Measurements from ENCODE around the gene RAB3D.
"Not testable (repeated sequence)": the region's sequence is repeated elsewhere in the genome, so short reads cannot be mapped to it uniquely, and the experiment has no call there.

Gene RAB3D

GRCh38 chr19:11337080-11337479 is 2.4 kb downstream of the RAB3D start:
- peak; percentile 72 for DNase-seq

DNA sequence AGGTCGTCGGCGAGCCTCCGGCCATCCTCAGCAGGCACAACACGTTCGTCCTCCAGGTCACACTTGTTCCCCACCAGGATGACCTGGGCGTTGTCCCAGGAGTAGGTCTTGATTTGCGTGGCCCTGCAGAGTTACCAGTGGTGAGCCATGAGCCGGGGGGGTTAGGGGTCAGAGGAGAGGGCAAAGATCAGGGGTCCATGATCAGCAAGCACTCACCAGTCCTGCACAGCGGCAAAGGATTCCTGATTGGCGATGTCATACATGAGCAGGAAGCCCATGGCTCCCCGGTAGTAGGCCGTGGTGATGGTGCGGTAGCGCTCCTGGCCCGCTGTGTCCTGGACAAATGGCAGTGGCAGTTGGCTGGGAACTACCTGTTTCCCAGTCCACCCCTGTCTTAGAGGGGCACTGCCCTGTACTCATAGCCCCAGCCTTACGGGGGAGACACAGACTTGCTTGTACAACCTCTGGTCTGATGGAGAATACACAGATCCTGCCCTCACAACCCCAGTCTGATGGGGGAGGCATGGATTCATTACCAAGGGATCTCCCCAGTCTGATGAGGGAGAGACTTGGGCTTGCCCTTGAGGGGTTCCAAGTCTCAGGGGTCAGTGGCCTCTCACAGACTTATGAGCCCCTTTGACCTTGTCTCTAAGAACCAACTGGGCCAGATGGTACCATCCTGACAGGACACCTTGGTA is 3.9 kb downstream of the RAB3D start:
- DNase-seq = no peak

GRCh38 chr19:11333838-11334237 is 5.6 kb downstream of the RAB3D start:
- DNase-seq = not testable (repeated sequence)

DNA sequence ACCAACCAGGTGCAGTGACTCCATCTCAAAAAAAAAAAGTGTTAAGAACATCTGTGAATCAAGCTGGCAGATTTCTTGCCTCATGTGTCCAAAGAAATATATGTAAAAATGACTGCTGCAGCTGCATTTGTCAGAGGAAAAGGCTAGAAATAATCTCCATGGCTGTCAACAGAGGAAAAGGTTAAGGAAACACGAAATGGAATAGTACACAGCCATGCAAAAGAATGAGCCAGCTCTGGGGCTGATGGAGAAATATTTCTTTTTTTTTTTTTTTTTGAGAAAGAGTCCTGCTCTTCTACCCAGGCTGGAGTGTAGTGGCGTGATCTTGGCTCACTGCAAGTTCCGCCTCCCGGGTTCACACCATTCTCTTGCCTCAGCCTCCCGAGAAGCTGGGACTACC is 6.6 kb downstream of the RAB3D start:
- no peak for DNase-seq

DNA sequence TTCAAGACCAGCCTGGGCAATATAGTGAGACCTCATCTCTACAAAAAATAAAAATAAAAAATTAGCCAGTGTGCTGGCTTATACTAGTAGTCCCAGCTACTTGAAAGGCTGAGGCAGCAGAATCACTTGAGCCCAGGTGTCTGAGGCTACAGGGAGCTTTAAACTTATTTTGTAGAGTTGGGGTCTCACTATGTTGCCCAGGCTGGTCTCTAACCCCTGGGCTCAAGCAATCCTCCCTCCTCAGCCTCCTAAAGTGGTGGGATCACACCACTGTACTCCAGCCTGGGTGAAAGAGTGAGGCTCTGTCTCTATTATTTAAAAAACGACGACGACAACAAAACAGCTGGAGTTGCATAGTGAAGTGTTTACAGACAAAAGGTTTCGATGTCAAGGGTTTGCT is 8.0 kb downstream of the RAB3D start:
- DNase-seq = no peak

DNA sequence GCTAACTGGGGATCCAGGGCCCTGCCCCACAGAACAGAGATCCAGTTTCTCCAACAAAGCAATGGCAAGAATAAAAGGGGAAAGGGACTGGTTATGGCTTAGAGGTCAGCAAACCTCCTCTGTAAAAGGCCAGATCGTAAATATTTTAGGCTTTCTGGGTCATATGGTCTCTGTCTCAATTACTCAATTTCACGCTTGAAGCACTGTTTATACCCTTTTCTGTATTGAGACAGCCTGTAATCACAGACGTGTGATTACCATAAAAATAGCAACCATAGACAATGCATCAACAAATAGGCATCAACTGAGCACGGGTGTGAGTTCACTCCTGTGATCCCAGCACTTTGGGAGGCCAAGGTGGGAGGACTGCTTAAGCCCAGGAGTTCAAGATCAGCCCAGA is 9.3 kb downstream of the RAB3D start:
- DNase-seq = no peak

- DNase-seq = no peak
Observed at GRCh38 chr19:11325544-11325943, 13.9 kb downstream of the RAB3D start.

- DNase-seq = no peak
Observed at GRCh38 chr19:11324748-11325389, 14.6 kb downstream of the RAB3D start.

DNA sequence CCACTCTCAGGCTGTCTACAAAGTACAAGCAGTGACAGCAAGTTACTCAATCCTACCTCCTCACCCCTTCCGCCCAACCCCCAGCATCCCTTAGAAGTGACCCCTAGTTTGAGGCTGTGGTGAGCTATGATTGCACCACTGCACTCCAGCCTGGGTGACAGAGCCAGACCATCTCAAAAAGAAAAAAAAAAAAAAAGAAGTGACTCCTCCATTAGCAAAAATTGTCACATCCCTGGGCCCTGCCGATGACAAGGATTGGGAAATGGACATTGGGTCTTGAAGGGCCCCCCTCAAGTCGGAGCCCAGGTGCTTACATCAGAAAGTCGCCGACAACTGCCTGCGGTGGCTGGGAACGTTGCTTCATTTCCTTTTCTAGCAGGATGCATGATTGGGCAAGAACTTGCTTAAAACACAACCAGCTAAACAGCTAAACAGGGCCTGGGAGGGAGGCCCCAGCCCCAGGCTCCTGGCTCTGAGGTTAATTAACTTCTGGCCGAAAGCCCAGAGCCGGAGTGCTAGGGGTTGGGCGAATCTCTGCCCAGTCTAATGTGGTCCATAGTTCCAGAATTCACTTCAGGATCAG is 15.3 kb downstream of the RAB3D start:
- DNase-seq = peak; percentile 90

GRCh38 chr19:11323601-11324078 is 15.8 kb downstream of the RAB3D start:
- DNase-seq = no peak

- DNase-seq = no peak
Observed at GRCh38 chr19:11322269-11323024, 17.0 kb downstream of the RAB3D start.

- DNase-seq = peak; percentile 41
Observed at GRCh38 chr19:11321191-11322126, 18.0 kb downstream of the RAB3D start.

DNA sequence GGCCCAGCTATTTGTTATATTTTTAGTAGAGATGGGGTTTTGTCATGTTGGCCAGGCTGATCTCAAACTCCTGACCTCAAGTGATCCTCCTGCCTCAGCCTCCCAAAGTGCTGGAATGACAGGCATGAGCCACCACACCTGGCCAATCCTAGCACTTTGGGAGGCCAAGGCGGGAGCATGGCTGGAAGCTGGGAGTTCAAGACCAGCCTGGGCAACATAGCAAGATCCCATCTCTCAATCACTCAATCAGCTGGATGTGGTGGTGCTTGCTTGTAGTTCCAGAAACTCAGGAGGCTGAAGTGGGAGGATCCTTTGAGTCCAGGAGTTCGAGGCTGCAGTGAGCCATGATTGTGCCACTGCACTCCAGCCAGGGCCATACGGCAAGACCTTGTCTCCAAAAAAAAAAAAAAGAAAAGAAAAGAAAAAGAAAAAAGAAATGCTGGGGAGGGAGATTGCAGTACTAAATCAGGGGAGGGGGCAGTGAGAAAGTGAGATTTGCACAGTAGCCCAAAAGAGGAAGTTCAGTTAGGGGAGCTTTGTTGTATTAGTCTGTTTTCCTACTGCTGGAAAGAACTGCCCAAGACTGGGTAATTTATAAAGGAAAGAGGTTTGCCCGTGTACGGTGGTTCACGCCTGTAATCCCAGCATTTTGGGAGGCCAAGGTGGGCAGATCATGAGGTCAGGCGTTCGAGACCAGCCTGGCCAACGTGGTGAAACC is 19.0 kb downstream of the RAB3D start:
- DNase-seq = peak; percentile 43

- no peak for DNase-seq
Observed at GRCh38 chr19:11306337-11306736, 33.1 kb downstream of the RAB3D start.

GRCh38 chr19:11304936-11305335 is 34.5 kb downstream of the RAB3D start:
- DNase-seq = no peak

DNA sequence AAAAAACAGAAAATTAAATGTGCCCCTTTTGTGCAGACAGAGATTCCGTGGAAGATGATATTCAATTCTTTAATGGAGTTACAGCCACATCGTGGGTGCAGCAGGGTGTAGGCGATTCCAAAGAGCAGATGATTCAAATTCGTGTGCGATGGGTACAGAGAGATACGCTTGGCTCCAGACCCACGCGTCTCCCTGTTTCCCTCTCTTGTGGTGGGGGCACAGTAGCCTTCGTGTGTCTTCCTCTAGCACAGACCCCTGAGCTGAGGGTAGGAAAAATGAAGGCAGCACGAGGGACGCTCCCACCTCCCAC is 38.7 kb downstream of the RAB3D start:
- DNase-seq = no peak

DNA sequence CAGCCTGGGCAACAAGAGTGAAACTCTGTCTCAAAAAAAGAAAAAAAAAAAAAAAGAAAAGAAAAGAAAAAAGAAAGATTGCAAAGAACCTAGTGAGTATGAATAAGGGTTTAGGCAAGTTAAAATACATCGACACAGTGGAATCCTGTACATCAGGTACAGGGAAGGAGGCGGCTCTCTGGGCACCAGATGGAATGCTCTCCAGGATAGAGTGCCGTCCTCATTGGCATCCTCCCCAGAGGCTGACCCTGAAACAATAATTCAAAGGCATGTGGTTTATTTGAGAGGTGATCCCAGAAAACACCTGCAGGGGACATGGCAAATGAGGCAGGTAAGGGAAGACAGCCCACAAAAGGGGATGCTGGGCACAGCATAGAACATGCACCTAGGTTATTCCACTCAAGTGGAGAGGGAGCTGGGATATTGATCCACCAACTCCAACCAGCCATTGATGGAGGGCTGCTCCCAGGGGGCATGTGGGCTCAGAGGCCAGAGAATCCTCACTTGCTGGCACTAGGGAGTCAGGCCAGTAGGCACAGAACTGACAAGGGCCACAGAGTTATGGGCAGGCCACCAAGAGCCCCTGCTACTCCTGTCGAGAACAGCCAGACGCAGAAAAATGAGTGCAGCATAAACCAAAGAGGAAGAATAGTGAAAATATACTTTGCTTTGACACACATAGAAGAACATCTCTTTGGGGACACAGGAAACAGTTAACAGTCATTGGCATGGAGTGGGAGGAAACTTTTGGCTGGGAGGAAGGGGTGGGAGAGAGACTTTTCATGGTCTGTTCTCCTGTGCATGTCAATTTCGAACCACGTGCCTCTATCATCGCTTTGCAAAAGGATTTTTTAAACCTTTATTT is 39.3 kb downstream of the RAB3D start:
- DNase-seq = no peak

GRCh38 chr19:11296264-11296663 is 43.2 kb downstream of the RAB3D start:
- peak; percentile 50 for DNase-seq

DNA sequence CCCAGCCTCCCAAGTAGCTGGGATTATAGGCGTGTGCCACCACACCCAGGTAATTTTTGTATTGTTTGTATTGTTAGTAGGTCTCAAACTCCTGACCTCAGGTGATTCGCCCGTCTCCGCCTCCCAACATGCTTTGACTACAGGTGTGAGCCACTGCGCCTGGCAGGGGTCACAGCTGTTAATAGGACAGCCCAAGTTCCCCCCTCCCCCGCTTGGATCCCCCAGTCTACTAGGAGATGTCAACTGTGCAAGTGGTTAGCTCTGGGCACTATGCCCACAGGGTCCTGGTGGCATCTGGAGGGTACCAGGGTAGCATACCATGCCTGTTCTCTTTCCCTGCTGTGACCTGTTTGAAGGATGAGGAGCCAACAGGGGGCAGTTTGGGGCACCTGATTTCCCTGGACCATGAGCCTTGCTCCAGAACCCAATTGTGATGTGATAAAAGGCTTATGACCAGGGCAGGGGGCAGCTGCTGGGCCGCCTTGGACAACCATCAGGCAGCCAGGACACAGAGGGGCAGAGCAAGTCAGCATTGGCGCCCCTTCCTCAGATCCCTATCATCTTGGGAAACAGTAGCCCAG is 43.7 kb downstream of the RAB3D start, which contains the start of gene TSPAN16:
TSS of gene TSPAN16 (plus strand) at position 496 of the 581 bp plus-strand sequence. CDS start 138 bp downstream, outside the sequence.
- DNase-seq = no peak

DNA sequence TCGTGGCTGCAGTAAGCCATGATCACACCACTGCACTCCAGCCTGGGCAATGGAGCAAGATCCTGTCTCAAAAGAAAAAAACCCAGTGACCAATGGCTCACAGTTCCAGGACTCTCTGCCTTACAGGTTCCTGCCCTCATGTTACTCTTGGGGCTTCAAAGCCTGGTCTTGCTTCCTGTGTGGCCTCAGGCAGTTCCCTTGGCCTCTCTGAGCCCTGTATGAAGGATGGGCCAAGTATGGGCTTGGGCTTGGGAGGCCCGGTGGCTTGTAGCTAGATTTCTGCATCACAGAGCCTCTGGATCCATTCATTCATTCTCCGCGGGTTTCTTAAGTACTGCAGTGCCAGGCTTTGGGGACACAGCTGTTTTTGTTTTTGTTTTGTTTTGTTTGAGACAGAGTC is 44.3 kb downstream of the RAB3D start:
- DNase-seq = no peak

Data from hematopoietic multipotent progenitor cell treated with erythropoietin and hydrocortisone succinate and interleukin-3 and kit ligand, for 6 days (in vitro differentiated cells).